Sigmoid colon (tissue), 7 donors: Measurements from ENCODE around the gene KIF1A. TPM values are rescaled to one million over a fixed set of nuclear protein-coding genes. Genes with fewer than 3 reads are reported as not detected.

ENCODE experiments used
- DNase-seq: peaks from one replicate; pipeline ENCODE4 v3.0.0-alpha.2; 2019
- H3K27ac ChIP-seq, 4 donors: fragments of 200-600 bp; sonication (generic); one replicate each; pipeline ENCODE4 v1.5.1; 2016 to 2019; ENCODE audit warnings: mild to moderate bottlenecking in 1 of 4
- H3K27me3 ChIP-seq, 3 donors: fragments of 200-600 bp; sonication (generic); one replicate each; pipeline ENCODE4 v1.5.1; 2019; ENCODE audit warnings: mild to moderate bottlenecking in 1 of 3
- H3K36me3 ChIP-seq, 4 donors: fragments of 200-600 bp; sonication (generic); one replicate each; pipeline ENCODE4 v1.5.1; 2016 to 2019
- H3K4me1 ChIP-seq, 4 donors: fragments of 200-600 bp; sonication (generic); one replicate each; pipeline ENCODE4 v1.5.1; 2017 to 2019
- H3K4me3 ChIP-seq, 4 donors: fragments of 200-600 bp; sonication (generic); one replicate each; pipeline ENCODE4 v1.5.1; 2017 to 2019; ENCODE audit warnings: mild to moderate bottlenecking in 2 of 4, moderate library complexity in 1 of 4
- H3K9me3 ChIP-seq, 4 donors: fragments of 200-600 bp in 3 of 4; sonication (generic) in 3 of 4; one replicate each; pipeline versions ENCODE4 v1.5.1 to v1.6.1; 2013 to 2019
- EP300 ChIP-seq, 4 donors: sonication (generic); formaldehyde crosslinking; IDR thresholded peaks; one replicate each; pipeline ENCODE4 v1.6.1; 2017; ENCODE audit warnings: antibody characterized with exemption in 4 of 4
- POLR2A ChIP-seq, 2 donors: fragments of 450-650 bp; IDR thresholded peaks; one replicate each; pipeline ENCODE4 v1.6.1; 2016; ENCODE audit warnings: antibody characterized with exemption in 2 of 2, mild to moderate bottlenecking in 2 of 2, moderate library complexity in 2 of 2
- POLR2AphosphoS5 ChIP-seq, 4 donors: sonication (generic); formaldehyde crosslinking; IDR thresholded peaks; one replicate each; pipeline ENCODE4 v1.6.1; 2017; ENCODE audit warnings: antibody characterized with exemption in 4 of 4
- WGBS, 2 donors: extraction: QIAGEN DNeasy Blood & Tissue Kit; methylation state at CpG; one replicate each; pipeline ENCODE4 v1.1.7; 2013; 5-methylcytosine and 5-hydroxymethylcytosine counted together
- intact Hi-C: fragments of 100-400 bp; cut with DNase I; formaldehyde crosslinking; loops from one replicate; pipeline ENCODE4 v1.15.1; 2023
- polyA plus RNA-seq, 3 donors: library from polyadenylated mRNA; stranded (reverse); fragments of 200-250 nt; gene quantifications; one replicate each; pipeline ENCODE4 v1.2.3, GENCODE V29; 2013
- total RNA-seq, 4 donors: library from RNA; depleted of rRNA; stranded (reverse); fragments of >200 nt; gene quantifications; one replicate each; pipeline ENCODE4 v1.1.0, GENCODE V29; 2016
- TF ChIP-seq, protein P1 (sequence below), 4 experiments: fragments of 450-650 bp in 3 of 4; fragments of 200-600 bp in 1 of 4; IDR thresholded peaks; one replicate each; pipeline ENCODE4 v1.5.1; 2016 to 2019; ENCODE audit warnings: antibody characterized with exemption in 4 of 4, mild to moderate bottlenecking in 3 of 4, moderate library complexity in 2 of 4
- donor health status: healthy with polysubstance abuse.
- donor health status: Bipolar disorder and iron deficiency.
- donor health status: healthy.

KIF1A gene
- total and polyA plus RNA-seq, 7 donors: under 0.01 to 9.7 (median 4.4) TPM

DNA sequence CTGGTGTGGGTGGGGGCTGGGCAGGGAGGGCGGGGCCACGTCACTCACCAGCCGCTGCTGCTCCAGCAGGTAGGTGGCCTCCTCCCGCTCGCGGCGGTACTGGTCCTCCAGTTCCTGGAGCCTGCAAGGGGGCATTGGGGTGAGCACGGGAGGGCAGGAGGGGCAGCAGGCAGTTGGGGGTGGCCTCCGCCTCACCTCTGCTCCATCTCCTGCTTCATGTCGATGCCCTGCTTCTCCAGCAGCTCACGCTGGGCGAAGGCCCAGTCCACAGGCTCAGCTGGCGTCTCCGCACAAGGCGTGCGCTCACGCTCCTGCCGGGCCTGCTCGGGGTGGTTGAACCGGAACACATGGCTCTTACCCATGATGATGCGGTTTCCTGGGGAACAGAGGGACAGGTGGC is 57.0 kb downstream of the KIF1A start:
- Histone ChIP-seq H3K27ac (no peak overlapping the region), H3K27me3 (no peaks in the 10 kb centered on the region), H3K4me1 (no peaks in the 10 kb centered on the region), H3K36me3 (no peaks in the 10 kb centered on the region), H3K4me3 (no peak overlapping the region), H3K9me3 (no peaks in the 10 kb centered on the region)
- TF ChIP-seq POLR2AphosphoS5 (IDR thresholded peaks at IDR 0.05) (no peak), EP300 (IDR thresholded peaks at IDR 0.05) (no peak), POLR2A (IDR thresholded peaks at IDR 0.05) (no peak)
- TF ChIP-seq, protein P1, sequence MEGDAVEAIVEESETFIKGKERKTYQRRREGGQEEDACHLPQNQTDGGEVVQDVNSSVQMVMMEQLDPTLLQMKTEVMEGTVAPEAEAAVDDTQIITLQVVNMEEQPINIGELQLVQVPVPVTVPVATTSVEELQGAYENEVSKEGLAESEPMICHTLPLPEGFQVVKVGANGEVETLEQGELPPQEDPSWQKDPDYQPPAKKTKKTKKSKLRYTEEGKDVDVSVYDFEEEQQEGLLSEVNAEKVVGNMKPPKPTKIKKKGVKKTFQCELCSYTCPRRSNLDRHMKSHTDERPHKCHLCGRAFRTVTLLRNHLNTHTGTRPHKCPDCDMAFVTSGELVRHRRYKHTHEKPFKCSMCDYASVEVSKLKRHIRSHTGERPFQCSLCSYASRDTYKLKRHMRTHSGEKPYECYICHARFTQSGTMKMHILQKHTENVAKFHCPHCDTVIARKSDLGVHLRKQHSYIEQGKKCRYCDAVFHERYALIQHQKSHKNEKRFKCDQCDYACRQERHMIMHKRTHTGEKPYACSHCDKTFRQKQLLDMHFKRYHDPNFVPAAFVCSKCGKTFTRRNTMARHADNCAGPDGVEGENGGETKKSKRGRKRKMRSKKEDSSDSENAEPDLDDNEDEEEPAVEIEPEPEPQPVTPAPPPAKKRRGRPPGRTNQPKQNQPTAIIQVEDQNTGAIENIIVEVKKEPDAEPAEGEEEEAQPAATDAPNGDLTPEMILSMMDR (IDR thresholded peaks at IDR 0.05): no peak
- intact Hi-C loops: no loop called here
- WGBS, 2 donors: 85 to 91% methylated on average over 21 of the region's 21 CpGs
- DNase-seq: no peak

DNA sequence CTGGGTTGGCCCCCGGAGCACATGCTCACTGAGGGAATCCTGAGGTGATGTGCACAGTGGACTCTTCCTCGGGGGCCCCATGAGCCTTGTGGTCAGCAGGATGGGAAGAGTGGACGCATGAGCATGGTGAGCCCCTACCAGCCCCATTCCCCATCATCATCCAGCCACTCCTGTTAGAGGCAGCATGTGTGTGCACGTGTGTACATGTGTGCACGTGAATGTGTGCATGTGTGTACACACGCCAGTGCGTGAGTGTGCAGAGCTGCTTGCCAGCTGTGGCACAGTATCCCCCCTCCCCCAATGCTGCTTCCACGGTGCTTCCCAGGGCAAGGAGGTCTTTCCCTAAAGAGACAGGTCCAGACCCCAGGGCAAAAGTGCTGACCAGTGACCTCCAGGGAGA is 57.8 kb downstream of the KIF1A start:
- H3K36me3 ChIP-seq: no peaks in the 10 kb centered on the region
- no peak overlapping the region for H3K27ac ChIP-seq
- no peaks in the 10 kb centered on the region for H3K9me3 ChIP-seq
- WGBS, 2 donors: 82 to 90% methylated on average over 8 of the region's 8 CpGs
- H3K4me1 ChIP-seq: no peaks in the 10 kb centered on the region
- intact Hi-C loops: no loop called here
- H3K4me3 ChIP-seq: no peak overlapping the region
- peaks cover 0 to 6% (median 0%) of the 10 kb centered on the region in 3 donors for H3K27me3 ChIP-seq
- no peak for DNase-seq
- TF ChIP-seq, protein P1 (IDR thresholded peaks at IDR 0.05): no peak

DNA sequence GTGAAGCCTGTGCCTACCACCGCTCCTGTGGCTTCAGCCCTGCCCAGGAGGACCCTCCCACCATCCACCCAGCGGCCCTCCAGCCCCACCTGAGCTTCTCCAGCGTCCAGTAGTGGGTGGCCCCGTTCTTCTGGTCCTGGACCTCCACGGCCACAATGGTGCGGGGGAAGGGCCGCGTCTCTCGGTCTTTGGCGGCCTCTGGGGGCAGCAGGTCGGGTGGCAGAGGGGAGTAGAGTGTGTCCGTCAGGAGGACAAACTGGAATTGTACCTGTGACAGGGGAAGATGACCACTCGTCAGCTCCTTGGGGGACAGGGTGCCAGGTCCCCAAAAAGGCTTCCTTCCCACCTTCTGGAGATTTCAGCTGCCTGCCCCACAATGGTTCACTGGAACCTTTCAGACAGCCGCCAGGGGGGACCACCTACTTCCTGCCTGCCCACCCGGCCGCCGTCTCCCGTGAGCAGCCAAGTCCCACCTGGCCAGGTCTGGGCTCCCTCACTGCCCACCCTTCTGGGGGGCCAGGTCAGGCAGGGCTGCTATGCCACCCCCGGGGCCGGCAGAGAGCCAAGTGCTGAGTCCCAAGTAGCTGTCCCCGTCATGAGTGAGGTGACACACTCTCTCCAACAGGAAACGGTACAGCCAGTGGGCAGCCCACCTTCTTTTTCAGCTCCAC is 59.3 kb downstream of the KIF1A start:
- DNase-seq: no peak
- Histone ChIP-seq H3K4me1 (no peaks in the 10 kb centered on the region), H3K4me3 (no peak overlapping the region), H3K9me3 (no peaks in the 10 kb centered on the region), H3K27ac (no peak overlapping the region), H3K36me3 (no peaks in the 10 kb centered on the region), H3K27me3 (peaks cover 0 to 12% (median 0%) of the 10 kb centered on the region in 3 donors)
- WGBS, 2 donors: 64 to 74% methylated on average over 22 of the region's 22 CpGs
- TF ChIP-seq, protein P1 (IDR thresholded peaks at IDR 0.05): no peak
- no peak for TF ChIP-seq EP300 (IDR thresholded peaks at IDR 0.05)
- no peak for TF ChIP-seq POLR2A (IDR thresholded peaks at IDR 0.05)
- no peak for TF ChIP-seq POLR2AphosphoS5 (IDR thresholded peaks at IDR 0.05)
- intact Hi-C loops: no loop called here

DNA sequence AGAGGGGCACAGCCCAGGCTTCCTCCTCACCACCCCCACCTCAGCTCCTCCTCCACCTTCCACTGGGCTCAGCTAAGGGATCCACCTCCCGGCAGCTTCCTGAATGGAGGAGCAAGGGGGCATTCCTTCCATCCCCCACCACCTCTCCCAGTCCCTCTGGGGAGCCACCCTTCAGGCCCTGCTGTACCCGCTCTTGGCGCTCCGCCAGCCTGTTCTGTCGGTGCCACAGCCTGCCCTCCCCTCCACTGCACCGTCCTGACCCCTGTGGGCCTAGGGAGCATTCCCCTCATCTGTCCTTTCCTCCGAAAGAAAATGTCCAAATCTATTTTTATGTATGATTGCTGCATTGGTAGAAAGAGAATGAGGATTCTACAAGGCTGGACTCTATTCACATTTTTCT is 59.9 kb downstream of the KIF1A start:
- intact Hi-C loops: no loop called here
- H3K36me3 ChIP-seq: no peaks in the 10 kb centered on the region
- TF ChIP-seq POLR2A (IDR thresholded peaks at IDR 0.05) (no peak), EP300 (IDR thresholded peaks at IDR 0.05) (no peak)
- TF ChIP-seq, protein P1 (IDR thresholded peaks at IDR 0.05): no peak
- H3K27ac ChIP-seq: no peak overlapping the region
- H3K4me3 ChIP-seq: no peak overlapping the region
- peaks cover 0 to 12% (median 0%) of the 10 kb centered on the region in 3 donors for H3K27me3 ChIP-seq
- no peak for DNase-seq
- no peaks in the 10 kb centered on the region for H3K4me1 ChIP-seq
- no peaks in the 10 kb centered on the region for H3K9me3 ChIP-seq
- WGBS, 2 donors: 69 to 81% methylated on average over 7 of the region's 7 CpGs

DNA sequence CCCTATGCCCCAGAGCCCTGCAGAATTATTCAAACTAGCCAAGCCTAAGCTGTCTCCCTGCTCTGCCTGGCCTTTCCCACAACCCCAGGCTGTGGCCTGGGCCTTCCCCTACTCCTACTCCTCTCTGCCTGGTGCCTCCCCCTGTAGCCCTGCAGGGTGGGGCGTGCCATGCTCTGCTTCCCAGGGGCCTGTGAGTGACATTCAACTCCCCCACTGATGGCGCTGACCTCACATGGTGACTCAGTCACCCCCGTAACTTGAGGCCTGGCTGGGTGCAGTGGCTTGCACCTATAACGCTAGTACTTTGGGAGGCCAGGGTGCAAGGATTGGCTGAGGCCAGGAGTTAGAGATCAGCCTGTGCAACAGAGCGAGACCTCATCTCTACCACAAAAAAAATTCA is 60.6 kb downstream of the KIF1A start:
- 89% methylated on average over 5 of the region's 5 CpGs for WGBS, 2 donors

More for the DNA sequence above, 60.6 kb downstream of the KIF1A start:
- Histone ChIP-seq H3K9me3 (no peaks in the 10 kb centered on the region), H3K4me1 (no peaks in the 10 kb centered on the region), H3K36me3 (no peaks in the 10 kb centered on the region), H3K27ac (no peak overlapping the region), H3K4me3 (no peak overlapping the region), H3K27me3 (peaks cover 0 to 12% (median 0%) of the 10 kb centered on the region in 3 donors)
- no peak for TF ChIP-seq POLR2AphosphoS5 (IDR thresholded peaks at IDR 0.05)
- TF ChIP-seq POLR2A (IDR thresholded peaks at IDR 0.05): no peak
- TF ChIP-seq EP300 (IDR thresholded peaks at IDR 0.05): no peak
- TF ChIP-seq, protein P1 (IDR thresholded peaks at IDR 0.05): no peak
- no peak for DNase-seq
- intact Hi-C loops: no loop called here
